Measurements from ENCODE around the gene CAPZB. TPM values are rescaled to one million over a fixed set of nuclear protein-coding genes. Genes with fewer than 3 reads are reported as not detected.

CAPZB gene
- total RNA-seq, 1 experiment from 2014 or later = 198 TPM

DNA sequence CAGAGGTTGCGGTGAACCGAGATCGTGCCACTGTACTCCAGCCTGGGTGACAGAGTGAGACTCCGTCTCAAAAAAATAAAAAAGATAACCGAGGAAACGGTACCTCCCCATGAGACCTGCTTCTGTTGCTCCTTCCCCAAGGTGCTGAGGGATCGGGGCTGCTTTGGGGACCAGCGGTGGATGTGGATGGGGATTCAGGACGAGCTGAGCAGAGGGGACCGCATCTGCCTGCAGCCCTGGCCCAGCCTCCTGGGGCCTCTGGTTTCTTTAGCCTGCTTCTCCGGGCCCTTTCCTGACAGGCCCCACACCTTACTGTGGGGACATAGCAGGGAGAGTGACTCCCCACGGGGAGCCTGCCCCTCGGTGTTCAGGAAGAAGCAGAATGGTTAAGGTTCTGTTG, 156.2 kb downstream of the CAPZB start:
- Mint-ChIP-seq H3K9me3 (ENCODE audit: low read depth, unreplicated experiment) (no peaks in the 10 kb centered on the region), H3K27me3 (ENCODE audit: unreplicated experiment) (no peaks in the 10 kb centered on the region), H3K27ac (ENCODE audit: unreplicated experiment) (peak overlapping the region; percentile 11), H3K36me3 (ENCODE audit: insufficient read depth, unreplicated experiment) (peaks cover 29% of the 10 kb centered on the region), H3K4me1 (ENCODE audit: low read depth, unreplicated experiment) (no peaks in the 10 kb centered on the region), H3K4me3 (ENCODE audit: low read depth, unreplicated experiment) (no peak overlapping the region)
- TF ChIP-seq CTCF (IDR thresholded peaks at IDR 0.05; ENCODE audit: unreplicated experiment) = no peak
- CTCF ChIA-PET = no interaction called here
- BruUV-seq (replicated peaks) = no TSS peak
- intact Hi-C loops (cut with micrococcal nuclease; ENCODE audit: unreplicated experiment) = no loop called here
- DNase-seq = no peak

- Mint-ChIP-seq H3K4me3 (ENCODE audit: low read depth, unreplicated experiment) (no peak overlapping the region), H3K27me3 (ENCODE audit: unreplicated experiment) (no peaks in the 10 kb centered on the region), H3K9me3 (ENCODE audit: low read depth, unreplicated experiment) (no peaks in the 10 kb centered on the region), H3K36me3 (ENCODE audit: insufficient read depth, unreplicated experiment) (peaks cover 29% of the 10 kb centered on the region), H3K4me1 (ENCODE audit: low read depth, unreplicated experiment) (no peaks in the 10 kb centered on the region), H3K27ac (ENCODE audit: unreplicated experiment) (no peak overlapping the region)
- CTCF ChIA-PET = no interaction called here
- no TSS peak for BruUV-seq (replicated peaks)
- DNase-seq = no peak
- intact Hi-C loops (cut with micrococcal nuclease; ENCODE audit: unreplicated experiment) = no loop called here
- no peak for TF ChIP-seq CTCF (IDR thresholded peaks at IDR 0.05; ENCODE audit: unreplicated experiment)
Measured at GRCh38 chr1:19328486-19328885, 156.9 kb downstream of the CAPZB start.

DNA sequence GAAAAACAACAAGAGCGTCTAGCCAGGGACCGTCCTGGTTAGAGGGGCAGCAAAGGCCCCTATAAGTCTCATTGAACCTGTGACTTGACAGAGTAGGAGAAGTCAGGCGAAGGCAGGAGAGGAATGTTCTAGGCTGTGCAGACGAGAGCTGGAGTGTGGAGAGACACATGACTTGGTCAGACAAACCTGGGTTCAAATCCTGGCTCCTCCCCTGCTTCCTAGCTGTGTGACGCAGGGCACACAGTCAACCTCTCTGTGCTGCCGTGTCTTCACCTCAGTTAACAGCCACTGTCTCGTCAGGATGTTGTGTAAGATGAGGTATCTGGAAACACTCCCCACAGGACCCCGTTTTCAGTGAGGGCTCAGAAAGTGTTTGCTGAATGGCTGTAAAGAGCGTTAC, 157.6 kb downstream of the CAPZB start:
- no TSS peak for BruUV-seq (replicated peaks)
- intact Hi-C loops (cut with micrococcal nuclease; ENCODE audit: unreplicated experiment) = no loop called here
- no peaks in the 10 kb centered on the region for H3K9me3 Mint-ChIP-seq (ENCODE audit: low read depth, unreplicated experiment)
- no peak for DNase-seq
- no peak overlapping the region for H3K27ac Mint-ChIP-seq (ENCODE audit: unreplicated experiment)
- H3K27me3 Mint-ChIP-seq (ENCODE audit: unreplicated experiment) = no peaks in the 10 kb centered on the region
- H3K36me3 Mint-ChIP-seq (ENCODE audit: insufficient read depth, unreplicated experiment) = peaks cover 29% of the 10 kb centered on the region
- CTCF ChIA-PET = no interaction called here
- H3K4me3 Mint-ChIP-seq (ENCODE audit: low read depth, unreplicated experiment) = no peak overlapping the region
- H3K4me1 Mint-ChIP-seq (ENCODE audit: low read depth, unreplicated experiment) = no peaks in the 10 kb centered on the region
- TF ChIP-seq CTCF (IDR thresholded peaks at IDR 0.05; ENCODE audit: unreplicated experiment) = no peak

DNA sequence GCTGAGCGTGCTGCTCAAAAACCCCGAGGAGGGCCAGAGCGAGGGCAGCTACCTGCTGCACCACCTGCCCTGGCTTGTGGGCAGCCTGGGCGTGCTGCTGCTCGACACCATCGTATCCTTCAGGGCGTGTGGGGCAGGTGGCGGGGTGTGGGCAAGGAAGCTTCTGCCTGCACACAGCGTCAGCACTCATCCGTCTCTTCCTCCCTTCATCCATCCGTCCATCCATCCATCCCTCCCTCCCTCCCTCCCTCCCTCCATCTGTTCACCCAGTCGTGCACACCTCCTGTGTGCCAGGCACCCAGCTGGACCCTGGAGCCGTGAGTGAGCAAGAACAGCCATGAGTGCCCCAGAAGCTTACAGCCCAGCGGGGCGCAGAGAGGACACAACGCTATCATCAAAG, 158.0 kb downstream of the CAPZB start:
- intact Hi-C loops (cut with micrococcal nuclease; ENCODE audit: unreplicated experiment) = no loop called here
- H3K4me3 Mint-ChIP-seq (ENCODE audit: low read depth, unreplicated experiment) = no peak overlapping the region
- H3K36me3 Mint-ChIP-seq (ENCODE audit: insufficient read depth, unreplicated experiment) = peaks cover 29% of the 10 kb centered on the region
- no peak for DNase-seq
- TF ChIP-seq CTCF (IDR thresholded peaks at IDR 0.05; ENCODE audit: unreplicated experiment) = no peak
- CTCF ChIA-PET = no interaction called here
- no peaks in the 10 kb centered on the region for H3K4me1 Mint-ChIP-seq (ENCODE audit: low read depth, unreplicated experiment)
- H3K27ac Mint-ChIP-seq (ENCODE audit: unreplicated experiment) = no peak overlapping the region
- H3K9me3 Mint-ChIP-seq (ENCODE audit: low read depth, unreplicated experiment) = no peaks in the 10 kb centered on the region
- BruUV-seq (replicated peaks) = no TSS peak
- no peaks in the 10 kb centered on the region for H3K27me3 Mint-ChIP-seq (ENCODE audit: unreplicated experiment)

- CTCF ChIA-PET = no interaction called here
- no peak for DNase-seq
- H3K9me3 Mint-ChIP-seq (ENCODE audit: low read depth, unreplicated experiment) = no peaks in the 10 kb centered on the region
- no TSS peak for BruUV-seq (replicated peaks)
- H3K27ac Mint-ChIP-seq (ENCODE audit: unreplicated experiment) = no peak overlapping the region
- H3K36me3 Mint-ChIP-seq (ENCODE audit: insufficient read depth, unreplicated experiment) = peaks cover 29% of the 10 kb centered on the region
- TF ChIP-seq CTCF (IDR thresholded peaks at IDR 0.05; ENCODE audit: unreplicated experiment) = no peak
- no peaks in the 10 kb centered on the region for H3K27me3 Mint-ChIP-seq (ENCODE audit: unreplicated experiment)
- no peaks in the 10 kb centered on the region for H3K4me1 Mint-ChIP-seq (ENCODE audit: low read depth, unreplicated experiment)
- intact Hi-C loops (cut with micrococcal nuclease; ENCODE audit: unreplicated experiment) = no loop called here
- H3K4me3 Mint-ChIP-seq (ENCODE audit: low read depth, unreplicated experiment) = no peak overlapping the region
Measured at GRCh38 chr1:19326748-19327065, 158.6 kb downstream of the CAPZB start.
